Measurements from ENCODE around the gene ZNF212. TPM values are rescaled to one million over a fixed set of nuclear protein-coding genes. Genes with fewer than 3 reads are reported as not detected.
"Not testable (repeated sequence)": the region's sequence is repeated elsewhere in the genome, so short reads cannot be mapped to it uniquely, and the experiment has no call there.

The ZNF212 gene
- total RNA-seq, 3 donors from 2014 or later (not counting 1 experiment from before 2014, with no cell fraction given) = 11.2 to 23.7 (median 17.0) TPM

DNA sequence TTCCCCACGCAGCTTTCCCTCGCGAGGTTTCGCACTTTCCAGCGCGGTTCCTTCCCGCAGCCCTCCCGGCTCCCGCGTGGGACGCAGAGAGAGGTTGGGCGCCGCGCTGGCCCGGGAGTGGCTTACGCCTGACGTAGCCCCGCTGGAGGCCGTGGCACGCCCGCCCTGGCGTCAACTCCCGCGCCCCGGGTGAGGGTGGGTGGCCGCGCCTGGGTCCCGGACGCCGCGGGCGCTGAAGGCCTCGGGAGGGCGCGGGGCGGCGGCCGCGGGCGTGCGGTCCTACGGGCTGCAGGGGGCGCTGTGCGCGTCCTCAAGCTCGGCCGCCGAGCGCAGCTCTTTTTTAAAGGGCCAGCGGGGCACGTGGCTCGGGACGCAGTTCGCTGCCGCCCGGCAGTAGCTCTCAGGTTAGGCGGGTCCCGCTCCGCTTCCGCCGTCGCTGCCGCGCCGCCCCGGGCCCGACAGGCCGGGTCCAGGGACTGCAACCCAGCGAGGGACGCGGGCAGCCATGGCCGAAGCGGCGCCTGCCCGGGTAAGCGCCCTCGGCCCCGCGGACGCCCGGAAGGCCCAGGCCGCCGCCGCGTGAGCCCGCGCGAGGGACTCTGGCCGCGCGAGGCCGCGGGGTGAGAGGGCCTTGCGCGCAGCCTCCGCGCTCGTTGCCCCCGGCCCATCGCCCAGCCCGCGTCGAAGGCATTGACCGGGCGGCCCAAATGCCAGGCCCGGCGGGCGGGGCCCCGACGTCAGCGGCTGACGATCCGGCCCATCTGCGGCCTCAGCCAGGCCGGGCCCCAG lies 22.6 kb downstream of the ZNF212 start, which contains the start of gene ZNF783:
Gene ZNF783, plus strand, starts transcription at position 368 of the 789 bp plus-strand sequence. Its CDS starts 138 bp downstream, at position 506.
- Histone ChIP-seq H3K27ac (ENCODE audit: low read length) (peak within 1 kb of the TSS; percentile 81), H3K27me3 (ENCODE audit: control insufficient read depth, insufficient read depth, low read length) (no peaks in the 10 kb centered on the region), H3K36me3 (ENCODE audit: control insufficient read depth, insufficient read depth, low read length) (peaks cover 12% of the 10 kb centered on the region), H3K4me1 (ENCODE audit: control insufficient read depth, insufficient read depth, low read length) (peaks cover 16% of the 10 kb centered on the region), H3K9me3 (ENCODE audit: control insufficient read depth, insufficient read depth, low read length) (no peaks in the 10 kb centered on the region), H3K4me3 (ENCODE audit: low read length) (peak within 1 kb of the TSS; percentile 57)
- Mint-ChIP-seq H3K27me3 (ENCODE audit: low read depth in 2 of 2) (no peaks in the 10 kb centered on the region), H3K36me3 (no peaks in the 10 kb centered on the region), H3K4me1 (peaks cover 21 to 33% of the 10 kb centered on the region in 2 donors), H3K4me3 (peak within 1 kb of the TSS; percentile 91), H3K27ac (peak within 1 kb of the TSS; percentile 86 to 88), H3K9me3 (no peaks in the 10 kb centered on the region)
- under 1% methylated on average over 115 of the region's 115 CpGs for whole genome bisulfite sequencing (ENCODE audit: insufficient coverage)
- peak; percentile 86 to 95 (median 90) for ATAC-seq
- DNase-seq = peak; percentile 82 to 96
- peak; percentile 80 for TF ChIP-seq CTCF (IDR thresholded peaks at IDR 0.05)
- intact Hi-C loops (cut with micrococcal nuclease) = loop anchor here (2.0 kb wide), 2 partner anchors 23 to 363 kb away; no protein-coding TSS in a partner anchor

DNA sequence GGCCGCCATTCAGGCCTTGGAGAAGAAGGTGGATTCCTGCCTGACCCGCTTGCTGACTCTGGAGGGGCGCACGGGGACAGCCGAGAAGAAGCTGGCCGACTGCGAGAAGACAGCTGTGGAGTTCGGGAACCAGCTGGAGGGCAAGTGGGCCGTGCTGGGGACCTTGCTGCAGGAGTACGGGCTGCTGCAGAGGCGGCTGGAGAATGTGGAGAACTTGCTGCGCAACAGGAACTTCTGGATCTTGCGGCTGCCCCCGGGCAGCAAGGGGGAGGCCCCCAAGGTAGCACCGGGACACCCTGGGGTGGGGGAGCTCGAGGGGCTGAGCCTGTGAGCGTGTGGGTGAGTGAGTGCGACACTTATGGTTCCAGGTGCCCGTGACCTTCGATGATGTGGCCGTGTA lies 27.0 kb downstream of the ZNF212 start:
- Histone ChIP-seq H3K9me3 (ENCODE audit: control insufficient read depth, insufficient read depth, low read length) (no peaks in the 10 kb centered on the region), H3K27me3 (ENCODE audit: control insufficient read depth, insufficient read depth, low read length) (no peaks in the 10 kb centered on the region), H3K4me1 (ENCODE audit: control insufficient read depth, insufficient read depth, low read length) (peaks cover 13% of the 10 kb centered on the region), H3K27ac (ENCODE audit: low read length) (no peak overlapping the region), H3K36me3 (ENCODE audit: control insufficient read depth, insufficient read depth, low read length) (peaks cover 36% of the 10 kb centered on the region), H3K4me3 (ENCODE audit: low read length) (no peak overlapping the region)
- TF ChIP-seq CTCF (IDR thresholded peaks at IDR 0.05) = no peak
- ATAC-seq (no peak), DNase-seq (no peak)
- no peaks in the 10 kb centered on the region for H3K9me3 Mint-ChIP-seq
- peak overlapping the region in 1 of 2 donors; percentile 16 for H3K27ac Mint-ChIP-seq
- intact Hi-C loops (cut with micrococcal nuclease) = no loop called here
- H3K4me1 Mint-ChIP-seq = peaks cover 14 to 22% of the 10 kb centered on the region in 2 donors
- no peaks in the 10 kb centered on the region for H3K36me3 Mint-ChIP-seq
- H3K4me3 Mint-ChIP-seq = no peak overlapping the region
- WGBS (ENCODE audit: insufficient coverage) = 98% methylated on average over 21 of the region's 21 CpGs
- H3K27me3 Mint-ChIP-seq (ENCODE audit: low read depth in 2 of 2) = no peaks in the 10 kb centered on the region

- Histone ChIP-seq H3K36me3 (ENCODE audit: control insufficient read depth, insufficient read depth, low read length) (peaks cover 48% of the 10 kb centered on the region), H3K27ac (ENCODE audit: low read length) (no peak overlapping the region), H3K4me1 (ENCODE audit: control insufficient read depth, insufficient read depth, low read length) (peaks cover 6% of the 10 kb centered on the region), H3K27me3 (ENCODE audit: control insufficient read depth, insufficient read depth, low read length) (no peaks in the 10 kb centered on the region), H3K4me3 (ENCODE audit: low read length) (no peak overlapping the region), H3K9me3 (ENCODE audit: control insufficient read depth, insufficient read depth, low read length) (no peaks in the 10 kb centered on the region)
- Mint-ChIP-seq H3K9me3 (no peaks in the 10 kb centered on the region), H3K4me3 (no peak overlapping the region), H3K36me3 (no peaks in the 10 kb centered on the region), H3K27ac (no peak overlapping the region), H3K4me1 (peaks cover 11 to 18% of the 10 kb centered on the region in 2 donors), H3K27me3 (ENCODE audit: low read depth in 2 of 2) (no peaks in the 10 kb centered on the region)
- WGBS (ENCODE audit: insufficient coverage) = 95% methylated on average over 8 of the region's 8 CpGs
- intact Hi-C loops (cut with micrococcal nuclease) = no loop called here
- no peak for TF ChIP-seq CTCF (IDR thresholded peaks at IDR 0.05)
- ATAC-seq (no peak), DNase-seq (no peak)
Observed at GRCh38 chr7:149267733-149268132, 28.3 kb downstream of the ZNF212 start.

DNA sequence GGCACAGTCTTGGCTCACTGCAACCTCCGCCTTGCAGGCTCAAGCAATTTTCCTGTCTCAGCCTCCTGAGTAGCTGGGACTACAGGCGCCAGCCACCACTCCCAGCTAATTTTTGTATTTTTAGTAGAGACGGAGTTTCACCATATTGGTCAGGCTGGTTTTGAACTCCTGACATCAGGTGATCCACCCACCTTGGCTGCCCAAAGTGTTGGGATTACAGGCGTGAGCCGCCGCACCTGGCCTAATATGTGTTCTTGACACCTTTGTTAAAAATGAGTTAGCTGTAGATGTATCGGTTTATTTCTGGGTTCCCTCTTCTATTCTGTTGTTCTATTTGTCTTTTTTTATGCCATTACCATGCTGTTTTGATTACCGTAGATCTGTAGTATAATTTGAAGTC lies 35.0 kb downstream of the ZNF212 start:
- WGBS (ENCODE audit: insufficient coverage) = 96% methylated on average over 8 of the region's 8 CpGs
- intact Hi-C loops (cut with micrococcal nuclease); H3K27ac Mint-ChIP-seq; H3K4me1 ChIP-seq (ENCODE audit: control insufficient read depth, insufficient read depth, low read length); H3K4me3 ChIP-seq (ENCODE audit: low read length); H3K36me3 Mint-ChIP-seq; H3K27me3 Mint-ChIP-seq (ENCODE audit: low read depth in 2 of 2); H3K9me3 ChIP-seq (ENCODE audit: control insufficient read depth, insufficient read depth, low read length); ATAC-seq; H3K27me3 ChIP-seq (ENCODE audit: control insufficient read depth, insufficient read depth, low read length); H3K27ac ChIP-seq (ENCODE audit: low read length); H3K4me1 Mint-ChIP-seq; H3K4me3 Mint-ChIP-seq; H3K9me3 Mint-ChIP-seq; DNase-seq: not testable (repeated sequence)
- peaks cover 50% of the 10 kb centered on the region for H3K36me3 ChIP-seq (ENCODE audit: control insufficient read depth, insufficient read depth, low read length)

All from natural killer cell (primary cell).